Measurements from ENCODE around the gene NECTIN1. TPM values are rescaled to one million over a fixed set of nuclear protein-coding genes. Genes with fewer than 3 reads are reported as not detected.

Gene NECTIN1
- total and polyA plus RNA-seq, 2 of the 4 experiments (the other 2 are of a cell fraction): 2.3 to 4.2 TPM

DNA sequence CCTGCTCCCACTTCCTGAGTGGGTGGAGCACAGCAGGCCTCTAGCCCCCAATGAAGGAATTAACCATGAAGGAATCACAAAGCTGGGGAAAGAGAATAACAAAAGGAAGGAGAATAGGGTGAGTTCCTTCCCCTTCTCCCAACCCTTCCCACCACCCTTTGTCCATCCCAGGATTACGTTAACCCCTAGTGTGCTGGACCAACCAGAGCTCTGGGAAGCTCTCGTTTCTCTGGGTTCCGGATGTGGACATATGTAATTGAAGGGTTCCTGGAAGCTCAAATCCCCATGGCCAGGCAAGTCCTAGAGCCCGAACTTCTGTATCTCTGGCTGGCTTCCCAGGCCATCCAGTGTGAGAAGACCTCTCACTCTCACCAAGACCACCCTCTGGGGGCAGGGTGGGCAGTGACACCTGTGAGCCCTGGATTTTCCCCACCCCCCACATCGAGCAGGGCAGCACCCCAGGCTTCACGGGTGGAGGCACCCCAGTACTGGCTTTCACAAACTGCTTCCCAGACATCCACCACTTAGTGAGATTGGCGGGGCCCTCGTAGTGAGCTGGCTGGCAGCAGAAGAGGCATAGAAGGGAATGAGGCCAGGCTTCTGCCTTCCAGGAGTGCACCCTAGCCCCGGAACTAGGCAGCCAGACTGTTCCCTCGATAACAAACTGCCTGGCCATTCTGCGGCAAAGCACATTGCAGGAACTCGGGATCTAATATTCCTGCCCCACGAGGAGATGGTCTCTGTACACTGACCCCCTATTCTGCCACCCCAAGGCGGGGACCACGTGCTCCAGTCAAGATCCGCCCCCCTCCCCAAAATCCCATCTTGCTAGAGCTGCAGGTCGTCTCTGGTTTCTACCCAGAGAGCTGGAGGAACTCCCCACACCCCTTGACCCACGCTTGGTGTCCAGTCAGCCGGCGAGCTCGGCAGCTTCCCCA is 2.1 kb downstream of the NECTIN1 start:
- no peak overlapping the region for H2BK120ac ChIP-seq (ENCODE audit: low read depth, low read length)
- no TSS peak for BruUV-seq (replicated peaks)

More for the DNA sequence above, 2.1 kb downstream of the NECTIN1 start:
- H3K4me3 ChIP-seq (ENCODE audit: insufficient read depth, low read depth, low read length): no peak overlapping the region; the same call in 1 of the 2 replicates
- H3K4ac ChIP-seq (ENCODE audit: low read depth, low read length): no peak overlapping the region
- no peak overlapping the region for H4K5ac ChIP-seq (ENCODE audit: low read depth, low read length)
- H3K14ac ChIP-seq (replicated peaks; ENCODE audit: low read depth, low read length): no peak overlapping the region
- no peak overlapping the region for H3K18ac ChIP-seq (ENCODE audit: low read depth, low read length)
- H3K4me1 ChIP-seq (ENCODE audit: control insufficient read depth, insufficient read depth, low read length): peaks cover 4% of the 10 kb centered on the region; the same call in 1 of the 2 replicates
- TF ChIP-seq BHLHE40 (IDR thresholded peaks at IDR 0.05; ENCODE audit: low read depth, low read length) (no peak), MAZ (IDR thresholded peaks at IDR 0.05; ENCODE audit: borderline replicate concordance, low read depth, low read length) (no peak), NFE2L2 (IDR thresholded peaks at IDR 0.05; ENCODE audit: low read depth, low read length) (no peak), MAFK (IDR thresholded peaks at IDR 0.05; ENCODE audit: low read depth, low read length) (no peak)
- 0% methylated on average over 5 of the region's 21 CpGs; no CpG with 5 or more reads in 1 of the 2 experiments for WGBS, 2 experiments (ENCODE audit: extremely low coverage in 2 of 2, insufficient read length in 1 of 2)
- H2AFZ ChIP-seq (replicated peaks; ENCODE audit: low read length, poor library complexity): peak overlapping the region; percentile 64
- no peak overlapping the region for H2BK15ac ChIP-seq (ENCODE audit: low read depth, low read length)
- CTCF ChIA-PET: no interaction called here
- no peak overlapping the region for H3K9ac ChIP-seq (ENCODE audit: low read depth, low read length)
- no peaks in the 10 kb centered on the region for H3K79me1 ChIP-seq (ENCODE audit: low read depth in 1 of 2, low read length in 2 of 2)
- H4K8ac ChIP-seq (ENCODE audit: low read depth in 2 of 2, low read length in 2 of 2): no peak overlapping the region
- no peak overlapping the region for H3K56ac ChIP-seq (ENCODE audit: extremely low read depth, insufficient read depth, low read length)
- peak overlapping the region; percentile 44; the same call in 1 of the 2 replicates for H3K4me2 ChIP-seq (ENCODE audit: low read depth, low read length)
- H3K27ac ChIP-seq (ENCODE audit: insufficient read depth, low read length): no peak overlapping the region
- no peaks in the 10 kb centered on the region for H3K9me3 ChIP-seq (ENCODE audit: control insufficient read depth, insufficient read depth, low read length)
- no peak overlapping the region for H2BK5ac ChIP-seq (ENCODE audit: low read depth, low read length, poor library complexity, severe bottlenecking)
- in situ Hi-C loops (cut with MboI; ENCODE audit: low sequenced_read_pairs) (no loop called here), dilution Hi-C loops (cut with HindIII; ENCODE audit: low sequenced_read_pairs, unreplicated experiment) (no loop called here), intact Hi-C loops (cut with micrococcal nuclease) (loop anchor here (5.0 to 10.0 kb wide), 2 partner anchors 362 to 485 kb away; partner anchors contain the start of gene OAF)
- no peak overlapping the region for H2AK5ac ChIP-seq (ENCODE audit: low read depth, low read length)
- no peak overlapping the region for H2BK20ac ChIP-seq (ENCODE audit: low read depth, low read length)
- H2AK9ac ChIP-seq (replicated peaks; ENCODE audit: low read depth, low read length, poor library complexity): no peak overlapping the region
- no peaks in the 10 kb centered on the region; the same call in 1 of the 2 replicates for H4K20me1 ChIP-seq (ENCODE audit: insufficient read depth, low read length)
- H3K23ac ChIP-seq (ENCODE audit: low read depth, low read length): 0 out of 2 replicates have a peak overlapping the region, but pooled peaks have one; percentile 42
- H4K91ac ChIP-seq (ENCODE audit: insufficient read depth, low read depth, low read length): no peak overlapping the region
- no peaks in the 10 kb centered on the region for H3K9me1 ChIP-seq (ENCODE audit: insufficient read depth, low read length)
- no peaks in the 10 kb centered on the region for H3K36me3 ChIP-seq (ENCODE audit: control insufficient read depth, insufficient read depth, low read length)
- DNase-seq (no peak), ATAC-seq (ENCODE audit: low read depth) (no peak)
- peaks cover 8% of the 10 kb centered on the region; the same call in 1 of the 2 replicates for H3K27me3 ChIP-seq (ENCODE audit: control insufficient read depth, insufficient read depth, low read length)
- POLR2A ChIA-PET (ENCODE audit: unreplicated experiment): no interaction called here

Data from IMR-90 (cell line).